ENCODE data around the gene LARGE1. TPM values are rescaled to one million over a fixed set of nuclear protein-coding genes. Genes with fewer than 3 reads are reported as not detected.

Gene LARGE1
- total and polyA plus RNA-seq, 2 of the 13 experiments (the other 11 are each of a cell fraction or from before 2014, with no cell fraction given), result 8.4 to 11.0 TPM

GRCh38 chr22:33379836-33380235 is 540.4 kb downstream of the LARGE1 start:
- Histone ChIP-seq H3K36me3 (replicated peaks in 1 of 2; ENCODE audit: control insufficient read depth in 1 of 2, insufficient read depth in 2 of 2, low read length in 2 of 2) (peaks cover 1 to 6% of the 10 kb centered on the region in 2 experiments; a peak in 2 of 5 replicates), H3K79me2 (ENCODE audit: insufficient read depth, low read length) (no peaks in the 10 kb centered on the region), H3K27me3 (ENCODE audit: control insufficient read depth in 1 of 2, insufficient read depth in 2 of 2, low read length in 2 of 2) (no peaks in the 10 kb centered on the region), H3K4me2 (ENCODE audit: low read depth, low read length) (no peak overlapping the region), H4K20me1 (ENCODE audit: insufficient read depth, low read length) (no peaks in the 10 kb centered on the region), H3K4me3 (replicated peaks in 1 of 3; ENCODE audit: insufficient read depth in 1 of 3, low read depth in 2 of 3, low read length in 3 of 3) (no peak overlapping the region), H2AFZ (ENCODE audit: low read length) (no peak overlapping the region), H3K9me3 (ENCODE audit: low read length) (no peaks in the 10 kb centered on the region), H3K4me1 (ENCODE audit: insufficient read depth, low read length) (peaks cover 16% of the 10 kb centered on the region), H3K27ac (ENCODE audit: extremely low read length, insufficient read depth, low read length) (no peak overlapping the region), H3K9ac (ENCODE audit: insufficient read depth, low read depth, low read length) (no peak overlapping the region)
- ATAC-seq (no peak), FAIRE-seq (no peak), DNase-seq (ENCODE audit: low spot score) (no peak)
- in situ Hi-C loops (cut with HindIII; ENCODE audit: extremely low pct_ligation_motif_present, low pct_unique_long_range_greater_than_20kb), result no loop called here
- BruUV-seq (replicated peaks), result no TSS peak
- ChIA-PET POLR2A (no interaction called here), CTCF (ENCODE audit: low intra/inter-chr PET ratio, low total read pairs) (no interaction called here)
- TF ChIP-seq, protein P1, sequence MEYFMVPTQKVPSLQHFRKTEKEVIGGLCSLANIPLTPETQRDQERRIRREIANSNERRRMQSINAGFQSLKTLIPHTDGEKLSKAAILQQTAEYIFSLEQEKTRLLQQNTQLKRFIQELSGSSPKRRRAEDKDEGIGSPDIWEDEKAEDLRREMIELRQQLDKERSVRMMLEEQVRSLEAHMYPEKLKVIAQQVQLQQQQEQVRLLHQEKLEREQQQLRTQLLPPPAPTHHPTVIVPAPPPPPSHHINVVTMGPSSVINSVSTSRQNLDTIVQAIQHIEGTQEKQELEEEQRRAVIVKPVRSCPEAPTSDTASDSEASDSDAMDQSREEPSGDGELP (IDR thresholded peaks at IDR 0.05; ENCODE audit: borderline replicate concordance, low read depth), result no peak
- TF ChIP-seq SMAD9 (CRISPR knock-in tag; IDR thresholded peaks at IDR 0.05), result no peak
- TF ChIP-seq CBX1 (IDR thresholded peaks at IDR 0.05; ENCODE audit: low read depth), result no peak
- TF ChIP-seq, protein P2, sequence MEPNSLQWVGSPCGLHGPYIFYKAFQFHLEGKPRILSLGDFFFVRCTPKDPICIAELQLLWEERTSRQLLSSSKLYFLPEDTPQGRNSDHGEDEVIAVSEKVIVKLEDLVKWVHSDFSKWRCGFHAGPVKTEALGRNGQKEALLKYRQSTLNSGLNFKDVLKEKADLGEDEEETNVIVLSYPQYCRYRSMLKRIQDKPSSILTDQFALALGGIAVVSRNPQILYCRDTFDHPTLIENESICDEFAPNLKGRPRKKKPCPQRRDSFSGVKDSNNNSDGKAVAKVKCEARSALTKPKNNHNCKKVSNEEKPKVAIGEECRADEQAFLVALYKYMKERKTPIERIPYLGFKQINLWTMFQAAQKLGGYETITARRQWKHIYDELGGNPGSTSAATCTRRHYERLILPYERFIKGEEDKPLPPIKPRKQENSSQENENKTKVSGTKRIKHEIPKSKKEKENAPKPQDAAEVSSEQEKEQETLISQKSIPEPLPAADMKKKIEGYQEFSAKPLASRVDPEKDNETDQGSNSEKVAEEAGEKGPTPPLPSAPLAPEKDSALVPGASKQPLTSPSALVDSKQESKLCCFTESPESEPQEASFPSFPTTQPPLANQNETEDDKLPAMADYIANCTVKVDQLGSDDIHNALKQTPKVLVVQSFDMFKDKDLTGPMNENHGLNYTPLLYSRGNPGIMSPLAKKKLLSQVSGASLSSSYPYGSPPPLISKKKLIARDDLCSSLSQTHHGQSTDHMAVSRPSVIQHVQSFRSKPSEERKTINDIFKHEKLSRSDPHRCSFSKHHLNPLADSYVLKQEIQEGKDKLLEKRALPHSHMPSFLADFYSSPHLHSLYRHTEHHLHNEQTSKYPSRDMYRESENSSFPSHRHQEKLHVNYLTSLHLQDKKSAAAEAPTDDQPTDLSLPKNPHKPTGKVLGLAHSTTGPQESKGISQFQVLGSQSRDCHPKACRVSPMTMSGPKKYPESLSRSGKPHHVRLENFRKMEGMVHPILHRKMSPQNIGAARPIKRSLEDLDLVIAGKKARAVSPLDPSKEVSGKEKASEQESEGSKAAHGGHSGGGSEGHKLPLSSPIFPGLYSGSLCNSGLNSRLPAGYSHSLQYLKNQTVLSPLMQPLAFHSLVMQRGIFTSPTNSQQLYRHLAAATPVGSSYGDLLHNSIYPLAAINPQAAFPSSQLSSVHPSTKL (CRISPR knock-in tag; IDR thresholded peaks at IDR 0.05), result no peak
- TF ChIP-seq, protein P3, sequence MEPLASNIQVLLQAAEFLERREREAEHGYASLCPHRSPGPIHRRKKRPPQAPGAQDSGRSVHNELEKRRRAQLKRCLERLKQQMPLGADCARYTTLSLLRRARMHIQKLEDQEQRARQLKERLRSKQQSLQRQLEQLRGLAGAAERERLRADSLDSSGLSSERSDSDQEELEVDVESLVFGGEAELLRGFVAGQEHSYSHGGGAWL (CRISPR knock-in tag; IDR thresholded peaks at IDR 0.05), result no peak
- TF ChIP-seq CBX5 (CRISPR knock-in tag; IDR thresholded peaks at IDR 0.05; ENCODE audit: borderline replicate concordance), result no peak
- TF ChIP-seq BHLHE40 (IDR thresholded peaks at IDR 0.05; ENCODE audit: low read length), result no peak
- TF ChIP-seq CC2D1A (CRISPR knock-in tag; IDR thresholded peaks at IDR 0.05), result no peak
- no peak for TF ChIP-seq ZNF574 (CRISPR knock-in tag; IDR thresholded peaks at IDR 0.05)
- intact Hi-C loops (cut with micrococcal nuclease; ENCODE audit: unreplicated experiment), result no loop called here
- WGBS (ENCODE audit: low lambda C conversion rate), result 85% methylated on average over 2 of the region's 2 CpGs
